ENCODE measurements around the gene NMU.

Gene NMU

GRCh38 chr4:55546756-55547465, 89.2 kb downstream of the NMU start, which contains the start of gene CLOCK:
TSS of gene CLOCK (minus strand) at chr4:55546909. CDS start at chr4:55482785, 64,124 bp downstream.
- TF ChIP-seq EZH2phosphoT487 (IDR thresholded peaks at IDR 0.05; ENCODE audit: borderline replicate concordance, low read length), result 0 out of 2 replicates have a peak, but pooled peaks have one; percentile 22
- peak; percentile 56 for TF ChIP-seq CTCF (IDR thresholded peaks at IDR 0.05; ENCODE audit: low read depth, low read length, poor library complexity, severe bottlenecking)
- peaks cover 32% of the 10 kb centered on the region for H3K79me2 ChIP-seq (ENCODE audit: control insufficient read depth, low read length)
- H3K27me3 ChIP-seq (ENCODE audit: control insufficient read depth, low read length), result peaks cover 28% of the 10 kb centered on the region
- peaks cover 16% of the 10 kb centered on the region for H3K4me1 ChIP-seq (ENCODE audit: control insufficient read depth, low read length)
- H3K36me3 ChIP-seq (ENCODE audit: control insufficient read depth, low read length), result no peaks in the 10 kb centered on the region
- H3K9me2 ChIP-seq (replicated peaks; ENCODE audit: control insufficient read depth, low read length), result no peaks in the 10 kb centered on the region
- H3F3A ChIP-seq (ENCODE audit: control insufficient read depth, insufficient read depth), result peaks cover 17% of the 10 kb centered on the region
- H4K20me1 ChIP-seq (ENCODE audit: control insufficient read depth, insufficient read depth, low read depth, low read length), result peaks cover 11% of the 10 kb centered on the region; the same call in 1 of the 2 replicates
- peaks cover 1% of the 10 kb centered on the region; the same call in 1 of the 2 replicates for H3K9me3 ChIP-seq (ENCODE audit: control insufficient read depth, insufficient read depth, low read length)
- H3K27ac ChIP-seq (ENCODE audit: low read depth, low read length), result peak within 1 kb of the TSS; percentile 48
- peak within 1 kb of the TSS; percentile 91 for H3K4me2 ChIP-seq (ENCODE audit: low read length)
- H3K4me3 ChIP-seq (ENCODE audit: low read length), result peak within 1 kb of the TSS; percentile 87

- TF ChIP-seq EZH2phosphoT487 (IDR thresholded peaks at IDR 0.05; ENCODE audit: borderline replicate concordance, low read length) (no peak), CTCF (IDR thresholded peaks at IDR 0.05; ENCODE audit: low read depth, low read length, poor library complexity, severe bottlenecking) (no peak)
- Histone ChIP-seq H3K79me2 (ENCODE audit: control insufficient read depth, low read length) (peaks cover 32% of the 10 kb centered on the region), H4K20me1 (ENCODE audit: control insufficient read depth, insufficient read depth, low read depth, low read length) (peaks cover 11% of the 10 kb centered on the region; the same call in 1 of the 2 replicates), H3K36me3 (ENCODE audit: control insufficient read depth, low read length) (no peaks in the 10 kb centered on the region), H3K9me2 (replicated peaks; ENCODE audit: control insufficient read depth, low read length) (no peaks in the 10 kb centered on the region), H3K4me1 (ENCODE audit: control insufficient read depth, low read length) (peaks cover 16% of the 10 kb centered on the region), H3F3A (ENCODE audit: control insufficient read depth, insufficient read depth) (peaks cover 17% of the 10 kb centered on the region), H3K4me2 (ENCODE audit: low read length) (peak overlapping the region; percentile 91), H3K9me3 (ENCODE audit: control insufficient read depth, insufficient read depth, low read length) (no peaks in the 10 kb centered on the region), H3K4me3 (ENCODE audit: low read length) (peak overlapping the region; percentile 87), H3K27ac (ENCODE audit: low read depth, low read length) (peak overlapping the region; percentile 48), H3K27me3 (ENCODE audit: control insufficient read depth, low read length) (peaks cover 28% of the 10 kb centered on the region)
Measured at GRCh38 chr4:55546506-55546755, 89.7 kb downstream of the NMU start.

GRCh38 chr4:55545641-55546505, 90.2 kb downstream of the NMU start:
- peak overlapping the region; percentile 91 for H3K4me2 ChIP-seq (ENCODE audit: low read length)
- H3K9me3 ChIP-seq (ENCODE audit: control insufficient read depth, insufficient read depth, low read length), result no peaks in the 10 kb centered on the region
- H4K20me1 ChIP-seq (ENCODE audit: control insufficient read depth, insufficient read depth, low read depth, low read length), result peaks cover 11% of the 10 kb centered on the region; the same call in 1 of the 2 replicates
- peak overlapping the region; percentile 48 for H3K27ac ChIP-seq (ENCODE audit: low read depth, low read length)
- peaks cover 28% of the 10 kb centered on the region for H3K27me3 ChIP-seq (ENCODE audit: control insufficient read depth, low read length)
- H3K9me2 ChIP-seq (replicated peaks; ENCODE audit: control insufficient read depth, low read length), result no peaks in the 10 kb centered on the region
- H3K4me1 ChIP-seq (ENCODE audit: control insufficient read depth, low read length), result peaks cover 16% of the 10 kb centered on the region
- H3F3A ChIP-seq (ENCODE audit: control insufficient read depth, insufficient read depth), result peaks cover 17% of the 10 kb centered on the region
- TF ChIP-seq CTCF (IDR thresholded peaks at IDR 0.05; ENCODE audit: low read depth, low read length, poor library complexity, severe bottlenecking) (no peak), EZH2phosphoT487 (IDR thresholded peaks at IDR 0.05; ENCODE audit: borderline replicate concordance, low read length) (no peak)
- peak overlapping the region; percentile 87 for H3K4me3 ChIP-seq (ENCODE audit: low read length)
- peaks cover 36% of the 10 kb centered on the region for H3K79me2 ChIP-seq (ENCODE audit: control insufficient read depth, low read length)
- H3K36me3 ChIP-seq (ENCODE audit: control insufficient read depth, low read length), result no peaks in the 10 kb centered on the region

Data from DOHH2 (cell line).